Left lung (tissue), 10 donors: ENCODE measurements around the gene PIP5KL1. TPM values are rescaled to one million over a fixed set of nuclear protein-coding genes. Genes with fewer than 3 reads are reported as not detected.
A peak's percentile ranks its signal among the peaks of the same experiment; 100 is the strongest.

Experiments
- ATAC-seq: fragments of 200-7000 bp; cut with Tn5 transposase; one replicate; pipeline ENCODE4 v1.9.1; 2020; ENCODE audit warnings: moderate library complexity
- DNase-seq, 4 donors: peaks; one replicate each; pipeline ENCODE4 v3.0.0-alpha.2; 2013 to 2020
- H3K27ac ChIP-seq, 2 donors: fragments of 200-600 bp; sonication (generic) in 1 of 2; one replicate each; pipeline versions ENCODE4 v1.5.0 to v1.8.0; 2020 to 2021
- H3K27me3 ChIP-seq, 2 donors: fragments of 200-600 bp; sonication (generic) in 1 of 2; one replicate each; pipeline versions ENCODE4 v1.5.0 to v1.8.0; 2020 to 2021
- H3K36me3 ChIP-seq, 2 donors: fragments of 200-600 bp; sonication (generic) in 1 of 2; one replicate each; pipeline versions ENCODE4 v1.5.0 to v1.8.0; 2020 to 2021
- H3K4me1 ChIP-seq, 2 donors: fragments of 200-600 bp; one replicate each; pipeline ENCODE4 v1.8.0; 2021
- H3K4me3 ChIP-seq, 2 donors: fragments of 200-600 bp; sonication (generic) in 1 of 2; one replicate each; pipeline versions ENCODE4 v1.5.0 to v1.8.0; 2020 to 2021; ENCODE audit warnings: mild to moderate bottlenecking in 1 of 2
- H3K9me3 ChIP-seq, 2 donors: fragments of 200-600 bp; sonication (generic) in 1 of 2; one replicate each; pipeline versions ENCODE4 v1.5.0 to v1.8.0; 2020 to 2021
- CTCF ChIP-seq, 2 donors: fragments of 200-600 bp; sonication (generic) in 1 of 2; IDR thresholded peaks; one replicate each; pipeline versions ENCODE4 v1.5.0 to v1.8.0; 2021; ENCODE audit warnings: antibody characterized with exemption in 2 of 2
- intact Hi-C, 2 donors: fragments of 100-400 bp; cut with DNase I; formaldehyde crosslinking; loops; one replicate each; pipeline versions ENCODE4 v1.11.2 to v1.14.2; 2022
- polyA plus RNA-seq, 6 donors: library from polyadenylated mRNA; unstranded; fragments of 120-200 nt; gene quantifications; one replicate each; pipeline ENCODE4 v1.2.1, GENCODE V29; 2013; ENCODE audit not compliant: insufficient read length in 6 of 6
- total RNA-seq, 2 donors: library from RNA; stranded (reverse); fragmentation: NEBNext Ultra II Directional; extraction: Animal tissue kit (Norgen Biotek cat#: 25700); gene quantifications; one replicate each; pipeline ENCODE4 v1.2.1, GENCODE V29; 2021
- donor health status: DM: no; HTN: yes; CAD: no.
- donor health status: DM: no; HTN: no; CAD: no.

Gene PIP5KL1
- total and polyA plus RNA-seq, 8 donors = 2.7 to 7.9 (median 5.0) TPM

GRCh38 chr9:127974769-127975261, 44.2 kb upstream of the PIP5KL1 start:
- Histone ChIP-seq H3K27me3 (peaks cover 0 to 7% of the 10 kb centered on the region in 2 donors), H3K36me3 (no peaks in the 10 kb centered on the region), H3K4me1 (peaks cover 61 to 98% of the 10 kb centered on the region in 2 donors), H3K4me3 (no peak overlapping the region), H3K9me3 (no peaks in the 10 kb centered on the region), H3K27ac (no peak overlapping the region)
- TF ChIP-seq CTCF (IDR thresholded peaks at IDR 0.05) = no peak
- DNase-seq = peak in 1 of 4 donors; percentile 78
- ATAC-seq = no peak
- intact Hi-C loops = no loop called here

GRCh38 chr9:127974001-127974768, 43.6 kb upstream of the PIP5KL1 start:
- no peaks in the 10 kb centered on the region for H3K9me3 ChIP-seq
- H3K36me3 ChIP-seq = no peaks in the 10 kb centered on the region
- DNase-seq (peak in 1 of 4 donors; percentile 45), ATAC-seq (no peak)
- TF ChIP-seq CTCF (IDR thresholded peaks at IDR 0.05) = no peak
- H3K4me1 ChIP-seq = peaks cover 64 to 98% of the 10 kb centered on the region in 2 donors
- peaks cover 0 to under 1% of the 10 kb centered on the region in 2 donors for H3K27me3 ChIP-seq
- intact Hi-C loops = no loop called here
- no peak overlapping the region for H3K4me3 ChIP-seq
- H3K27ac ChIP-seq = peak overlapping the region in 1 of 2 donors; percentile 28

- Histone ChIP-seq H3K27me3 (no peaks in the 10 kb centered on the region), H3K9me3 (no peaks in the 10 kb centered on the region), H3K36me3 (no peaks in the 10 kb centered on the region), H3K27ac (peak overlapping the region; percentile 10 to 28), H3K4me1 (peaks cover 70 to 97% of the 10 kb centered on the region in 2 donors), H3K4me3 (no peak overlapping the region)
- DNase-seq = peak in 1 of 4 donors; percentile 62
- no peak for ATAC-seq
- TF ChIP-seq CTCF (IDR thresholded peaks at IDR 0.05) = no peak
- intact Hi-C loops = no loop called here
These were observed 42.8 kb upstream of the PIP5KL1 start for GRCh38 chr9:127973169-127974000.

GRCh38 chr9:127972236-127972871, 41.8 kb upstream of the PIP5KL1 start:
- Histone ChIP-seq H3K4me3 (no peak overlapping the region), H3K4me1 (peaks cover 62 to 95% of the 10 kb centered on the region in 2 donors), H3K9me3 (no peaks in the 10 kb centered on the region), H3K27ac (peak overlapping the region in 1 of 2 donors; percentile 16), H3K27me3 (no peaks in the 10 kb centered on the region), H3K36me3 (no peaks in the 10 kb centered on the region)
- ATAC-seq (no peak), DNase-seq (no peak)
- intact Hi-C loops = no loop called here
- TF ChIP-seq CTCF (IDR thresholded peaks at IDR 0.05) = no peak
